Measurements from ENCODE around the gene ZC3H18.

DNA sequence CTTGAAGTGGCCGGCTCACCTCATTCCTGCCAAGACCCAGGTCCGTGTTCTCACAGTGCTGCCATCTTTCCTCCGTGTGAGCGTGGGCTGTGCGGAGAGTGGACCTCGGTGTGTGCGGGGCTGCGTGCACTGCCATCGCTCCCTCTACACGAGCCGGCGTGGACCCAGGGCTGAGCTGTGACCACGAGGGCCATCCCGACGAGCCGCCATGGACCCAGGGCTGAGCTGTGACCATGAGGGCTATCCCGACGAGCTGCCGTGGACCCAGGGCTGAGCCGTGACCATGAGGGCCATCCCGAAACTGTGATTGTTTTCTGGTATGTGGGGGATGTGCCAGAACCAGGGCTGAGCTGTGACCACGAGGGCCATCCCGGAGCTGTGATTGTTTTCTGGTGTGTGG is 101.6 kb downstream of the ZC3H18 start:
- TF ChIP-seq, protein P1, sequence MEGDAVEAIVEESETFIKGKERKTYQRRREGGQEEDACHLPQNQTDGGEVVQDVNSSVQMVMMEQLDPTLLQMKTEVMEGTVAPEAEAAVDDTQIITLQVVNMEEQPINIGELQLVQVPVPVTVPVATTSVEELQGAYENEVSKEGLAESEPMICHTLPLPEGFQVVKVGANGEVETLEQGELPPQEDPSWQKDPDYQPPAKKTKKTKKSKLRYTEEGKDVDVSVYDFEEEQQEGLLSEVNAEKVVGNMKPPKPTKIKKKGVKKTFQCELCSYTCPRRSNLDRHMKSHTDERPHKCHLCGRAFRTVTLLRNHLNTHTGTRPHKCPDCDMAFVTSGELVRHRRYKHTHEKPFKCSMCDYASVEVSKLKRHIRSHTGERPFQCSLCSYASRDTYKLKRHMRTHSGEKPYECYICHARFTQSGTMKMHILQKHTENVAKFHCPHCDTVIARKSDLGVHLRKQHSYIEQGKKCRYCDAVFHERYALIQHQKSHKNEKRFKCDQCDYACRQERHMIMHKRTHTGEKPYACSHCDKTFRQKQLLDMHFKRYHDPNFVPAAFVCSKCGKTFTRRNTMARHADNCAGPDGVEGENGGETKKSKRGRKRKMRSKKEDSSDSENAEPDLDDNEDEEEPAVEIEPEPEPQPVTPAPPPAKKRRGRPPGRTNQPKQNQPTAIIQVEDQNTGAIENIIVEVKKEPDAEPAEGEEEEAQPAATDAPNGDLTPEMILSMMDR (IDR thresholded peaks at IDR 0.05; ENCODE audit: poor library complexity), result no peak
- TF ChIP-seq EZH2phosphoT487 (IDR thresholded peaks at IDR 0.05; ENCODE audit: low read depth, severe bottlenecking, unreplicated experiment), result no peak
- no peak for TF ChIP-seq EZH2 (IDR thresholded peaks at IDR 0.05; ENCODE audit: borderline replicate concordance)
